Vagina (tissue), 2 donors: ENCODE data around the gene AADAT.

Experiments used
- POLR2A ChIP-seq, 2 donors: fragments of 450-650 bp; IDR thresholded peaks; one replicate each; pipeline ENCODE4 v1.6.1; 2017; ENCODE audit warnings: antibody characterized with exemption in 2 of 2, mild to moderate bottlenecking in 2 of 2, moderate library complexity in 2 of 2
- TF ChIP-seq, protein P1 (sequence below), 3 experiments: fragments of 450-650 bp in 2 of 3; fragments of 200-600 bp in 1 of 3; sonication (generic) in 1 of 3; IDR thresholded peaks; one replicate each; pipeline ENCODE4 v1.5.1; 2017 to 2019; ENCODE audit warnings: antibody characterized with exemption in 3 of 3, mild to moderate bottlenecking in 2 of 3, moderate library complexity in 2 of 3

- no peak for TF ChIP-seq POLR2A (IDR thresholded peaks at IDR 0.05)
- TF ChIP-seq, protein P1, sequence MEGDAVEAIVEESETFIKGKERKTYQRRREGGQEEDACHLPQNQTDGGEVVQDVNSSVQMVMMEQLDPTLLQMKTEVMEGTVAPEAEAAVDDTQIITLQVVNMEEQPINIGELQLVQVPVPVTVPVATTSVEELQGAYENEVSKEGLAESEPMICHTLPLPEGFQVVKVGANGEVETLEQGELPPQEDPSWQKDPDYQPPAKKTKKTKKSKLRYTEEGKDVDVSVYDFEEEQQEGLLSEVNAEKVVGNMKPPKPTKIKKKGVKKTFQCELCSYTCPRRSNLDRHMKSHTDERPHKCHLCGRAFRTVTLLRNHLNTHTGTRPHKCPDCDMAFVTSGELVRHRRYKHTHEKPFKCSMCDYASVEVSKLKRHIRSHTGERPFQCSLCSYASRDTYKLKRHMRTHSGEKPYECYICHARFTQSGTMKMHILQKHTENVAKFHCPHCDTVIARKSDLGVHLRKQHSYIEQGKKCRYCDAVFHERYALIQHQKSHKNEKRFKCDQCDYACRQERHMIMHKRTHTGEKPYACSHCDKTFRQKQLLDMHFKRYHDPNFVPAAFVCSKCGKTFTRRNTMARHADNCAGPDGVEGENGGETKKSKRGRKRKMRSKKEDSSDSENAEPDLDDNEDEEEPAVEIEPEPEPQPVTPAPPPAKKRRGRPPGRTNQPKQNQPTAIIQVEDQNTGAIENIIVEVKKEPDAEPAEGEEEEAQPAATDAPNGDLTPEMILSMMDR (IDR thresholded peaks at IDR 0.05) = no peak
Measured at GRCh38 chr4:170122252-170122651, 32.5 kb upstream of the AADAT start.
